Muscle layer of colon (tissue), 2 donors: ENCODE measurements around the gene APBA2.

Experiments
- H3K27ac ChIP-seq: one replicate; pipeline ENCODE4 v1.7.0; 2013; ENCODE audit warnings: low read depth, mild to moderate bottlenecking, low read length, moderate library complexity
- H3K27me3 ChIP-seq, 2 donors: one replicate each; pipeline ENCODE4 v1.7.0; 2013; ENCODE audit warnings: low read length in 2 of 2, mild to moderate bottlenecking in 2 of 2; ENCODE audit not compliant: insufficient read depth in 2 of 2, control insufficient read depth in 1 of 2
- H3K36me3 ChIP-seq: one replicate; pipeline ENCODE4 v1.7.0; 2013; ENCODE audit warnings: mild to moderate bottlenecking, low read length; ENCODE audit not compliant: insufficient read depth
- H3K4me1 ChIP-seq: one replicate; pipeline ENCODE4 v1.7.0; 2013; ENCODE audit warnings: mild to moderate bottlenecking, low read length; ENCODE audit not compliant: insufficient read depth
- H3K4me3 ChIP-seq, 2 donors: one replicate each; pipeline ENCODE4 v1.7.0; 2013; ENCODE audit warnings: low read length in 2 of 2, low read depth in 1 of 2, mild to moderate bottlenecking in 1 of 2, moderate library complexity in 1 of 2
- H3K9ac ChIP-seq: one replicate; pipeline ENCODE4 v1.7.0; 2013; ENCODE audit warnings: low read length
- H3K9me3 ChIP-seq: one replicate; pipeline ENCODE4 v1.7.0; 2013; ENCODE audit warnings: mild to moderate bottlenecking, low read length
- donor health status: abdominal sarcoma.
- donor health status: Adenocarcinoma of cecum.

APBA2 gene

DNA sequence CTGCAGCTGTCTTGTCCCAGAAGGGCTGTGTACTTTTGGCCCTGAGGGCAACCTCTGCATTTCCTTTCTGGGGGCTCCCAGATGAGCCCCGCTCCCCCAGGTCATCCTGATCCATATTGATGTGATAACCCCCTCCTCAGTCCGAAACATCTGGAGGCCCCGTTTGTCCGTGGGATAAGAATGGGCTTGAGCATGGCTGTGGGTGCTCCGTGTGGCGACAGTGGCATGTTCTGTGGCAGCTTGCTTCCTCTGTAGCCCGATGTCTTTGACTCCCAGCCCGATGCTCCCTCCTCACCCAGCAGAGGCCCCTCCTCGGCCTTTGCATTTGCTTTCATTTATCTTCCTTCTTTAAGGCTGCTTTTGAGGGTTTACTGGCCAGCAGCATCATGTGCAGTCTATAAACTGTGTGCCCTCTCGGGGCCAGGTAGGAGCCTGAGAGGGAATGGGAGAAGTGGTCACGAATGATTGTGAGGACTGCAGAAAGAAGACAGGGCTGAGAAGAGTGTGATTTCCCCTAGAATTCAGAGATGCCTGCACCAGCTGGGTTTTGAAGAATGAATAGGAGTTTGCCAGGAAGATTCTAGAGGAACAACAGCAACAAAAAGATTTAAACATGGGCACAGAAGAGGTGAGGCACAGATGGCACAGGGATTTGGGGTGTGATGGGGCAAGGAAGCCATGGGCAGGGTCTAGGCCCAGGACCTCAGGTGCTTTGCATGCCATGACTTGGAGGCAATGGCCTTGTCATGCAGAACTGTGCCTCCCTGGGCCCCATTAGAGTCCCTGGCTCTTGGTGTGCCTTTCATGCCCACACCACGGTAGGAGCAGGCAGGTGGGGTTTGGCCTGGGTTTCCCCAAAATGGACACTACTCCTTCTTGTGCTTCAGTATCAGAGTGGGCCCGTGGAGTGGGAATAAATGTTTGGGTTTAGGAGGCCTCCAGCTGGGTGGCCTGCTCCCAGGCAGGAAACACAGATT is 34.2 kb downstream of the APBA2 start:
- H3K27me3 ChIP-seq = no peaks in the 10 kb centered on the region
- H3K4me1 ChIP-seq = no peaks in the 10 kb centered on the region
- H3K9me3 ChIP-seq = no peaks in the 10 kb centered on the region
- no peak overlapping the region for H3K9ac ChIP-seq
- no peak overlapping the region for H3K27ac ChIP-seq
- H3K36me3 ChIP-seq = no peaks in the 10 kb centered on the region
- no peak overlapping the region for H3K4me3 ChIP-seq

- H3K36me3 ChIP-seq = no peaks in the 10 kb centered on the region
Measured at GRCh38 chr15:28920781-28921331, 35.1 kb downstream of the APBA2 start.

GRCh38 chr15:28921336-28921735 is 35.6 kb downstream of the APBA2 start:
- Histone ChIP-seq H3K4me3 (no peak overlapping the region), H3K4me1 (no peaks in the 10 kb centered on the region), H3K36me3 (no peaks in the 10 kb centered on the region), H3K9ac (no peak overlapping the region), H3K27me3 (no peaks in the 10 kb centered on the region), H3K27ac (no peak overlapping the region), H3K9me3 (no peaks in the 10 kb centered on the region)

More at GRCh38 chr15:28920781-28921331, 35.1 kb downstream of the APBA2 start:
- H3K4me1 ChIP-seq = no peaks in the 10 kb centered on the region
- H3K9me3 ChIP-seq = no peaks in the 10 kb centered on the region
- no peak overlapping the region for H3K27ac ChIP-seq
- no peak overlapping the region for H3K4me3 ChIP-seq
- H3K9ac ChIP-seq = no peak overlapping the region
- no peaks in the 10 kb centered on the region for H3K27me3 ChIP-seq

- Histone ChIP-seq H3K36me3 (no peaks in the 10 kb centered on the region), H3K9me3 (no peaks in the 10 kb centered on the region), H3K4me3 (no peak overlapping the region), H3K27ac (no peak overlapping the region), H3K4me1 (no peaks in the 10 kb centered on the region), H3K9ac (no peak overlapping the region), H3K27me3 (no peaks in the 10 kb centered on the region)
Measured at GRCh38 chr15:28921919-28922706, 36.3 kb downstream of the APBA2 start.

GRCh38 chr15:28922707-28923012 is 36.9 kb downstream of the APBA2 start:
- Histone ChIP-seq H3K9ac (no peak overlapping the region), H3K36me3 (no peaks in the 10 kb centered on the region), H3K4me3 (no peak overlapping the region), H3K4me1 (no peaks in the 10 kb centered on the region), H3K27ac (no peak overlapping the region), H3K27me3 (no peaks in the 10 kb centered on the region), H3K9me3 (no peaks in the 10 kb centered on the region)

GRCh38 chr15:28923726-28924280 is 38.0 kb downstream of the APBA2 start:
- Histone ChIP-seq H3K9me3 (no peaks in the 10 kb centered on the region), H3K4me3 (no peak overlapping the region), H3K4me1 (no peaks in the 10 kb centered on the region), H3K27me3 (no peaks in the 10 kb centered on the region), H3K9ac (no peak overlapping the region), H3K27ac (no peak overlapping the region), H3K36me3 (no peaks in the 10 kb centered on the region)

GRCh38 chr15:28927043-28927442 is 41.3 kb downstream of the APBA2 start:
- Histone ChIP-seq H3K27ac (no peak overlapping the region), H3K9me3 (no peaks in the 10 kb centered on the region), H3K4me3 (no peak overlapping the region), H3K36me3 (no peaks in the 10 kb centered on the region), H3K9ac (no peak overlapping the region), H3K27me3 (no peaks in the 10 kb centered on the region), H3K4me1 (no peaks in the 10 kb centered on the region)

- Histone ChIP-seq H3K4me3 (no peak overlapping the region), H3K4me1 (no peaks in the 10 kb centered on the region), H3K27ac (no peak overlapping the region), H3K27me3 (no peaks in the 10 kb centered on the region), H3K9ac (no peak overlapping the region), H3K9me3 (no peaks in the 10 kb centered on the region), H3K36me3 (no peaks in the 10 kb centered on the region)
Measured at GRCh38 chr15:28929200-28929599, 43.4 kb downstream of the APBA2 start.

DNA sequence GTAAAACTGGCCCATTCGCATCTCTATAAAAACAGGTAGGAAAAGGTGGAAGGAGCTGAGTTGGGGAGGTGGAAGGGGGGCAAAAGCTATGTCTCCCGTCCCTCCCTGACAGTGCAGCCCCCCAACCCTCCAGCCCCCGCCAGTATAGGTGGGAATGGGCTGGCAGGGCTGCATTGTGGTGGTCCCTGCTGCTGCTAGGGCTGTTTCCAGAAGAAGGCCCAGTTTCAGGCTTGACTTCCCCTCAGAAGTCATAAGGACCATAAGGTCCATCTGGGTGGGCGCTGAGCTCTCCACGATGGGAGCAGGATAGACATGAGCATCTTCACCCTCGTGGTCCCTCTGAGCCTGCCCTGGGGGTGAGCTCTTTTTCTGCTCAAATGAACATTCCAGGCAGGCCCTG is 44.2 kb downstream of the APBA2 start:
- Histone ChIP-seq H3K27ac (no peak overlapping the region), H3K9me3 (no peaks in the 10 kb centered on the region), H3K27me3 (no peaks in the 10 kb centered on the region), H3K4me3 (no peak overlapping the region), H3K9ac (no peak overlapping the region), H3K4me1 (no peaks in the 10 kb centered on the region), H3K36me3 (no peaks in the 10 kb centered on the region)

DNA sequence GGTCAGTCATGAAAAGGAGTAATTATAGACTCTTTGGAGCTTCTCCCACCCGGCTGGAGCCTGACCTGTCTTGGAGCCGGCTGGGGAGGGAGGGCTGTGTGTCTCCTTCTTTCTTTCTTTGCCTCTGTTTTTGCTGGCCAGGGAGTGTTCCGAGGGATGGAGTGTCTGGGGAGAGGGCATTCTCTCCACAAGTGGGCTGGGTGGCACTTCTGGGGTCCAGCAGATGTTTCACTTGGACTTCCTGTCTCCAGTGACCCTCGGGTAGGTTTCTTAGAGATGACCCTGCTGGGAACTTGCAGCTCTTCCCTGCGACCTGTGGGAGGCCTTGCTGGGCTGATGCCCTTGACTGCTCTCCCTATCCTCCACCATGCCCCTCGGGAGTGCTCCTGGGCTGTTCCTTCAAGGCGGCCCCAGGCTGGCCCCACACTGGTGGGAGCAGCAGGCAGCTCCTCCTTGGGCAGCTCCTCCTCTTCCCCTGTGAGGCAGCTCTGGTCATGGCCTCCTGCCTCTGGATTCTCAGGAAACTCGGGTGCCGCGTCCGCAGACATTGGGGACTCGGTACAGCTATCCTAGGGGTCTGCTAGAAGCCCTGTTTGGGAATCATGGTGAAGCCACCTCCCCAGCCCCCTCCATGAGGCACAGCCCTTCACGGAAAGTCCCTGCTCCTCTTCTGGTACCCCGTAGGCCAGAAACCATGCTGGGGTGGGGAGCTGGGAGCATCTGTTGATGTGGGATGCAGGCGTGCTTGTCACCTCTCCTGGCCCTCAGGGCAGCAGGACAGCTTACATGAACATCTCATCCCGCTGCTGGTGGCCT is 44.9 kb downstream of the APBA2 start:
- no peaks in the 10 kb centered on the region for H3K27me3 ChIP-seq
- H3K27ac ChIP-seq = no peak overlapping the region
- H3K4me3 ChIP-seq = no peak overlapping the region
- no peaks in the 10 kb centered on the region for H3K36me3 ChIP-seq
- H3K9ac ChIP-seq = no peak overlapping the region
- no peaks in the 10 kb centered on the region for H3K9me3 ChIP-seq
- H3K4me1 ChIP-seq = no peaks in the 10 kb centered on the region

DNA sequence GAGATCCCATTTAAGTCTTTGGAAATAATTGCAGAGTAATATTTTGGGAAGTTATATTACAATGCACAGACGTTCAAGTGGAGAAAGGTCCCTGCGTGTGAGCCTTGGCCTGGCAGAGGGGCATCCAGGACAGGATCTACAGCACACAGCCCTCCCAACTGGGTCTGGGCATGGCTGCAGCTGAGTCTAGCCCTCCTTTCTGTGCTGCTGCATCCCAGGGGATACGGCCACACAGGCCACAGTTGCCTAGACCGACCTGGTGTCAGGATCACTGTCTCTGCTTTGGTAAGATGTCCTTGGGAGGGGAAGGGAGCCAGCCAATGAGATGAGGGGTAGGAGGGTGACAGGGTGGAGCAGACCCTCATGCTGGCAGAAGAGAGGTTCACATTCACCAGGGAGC is 46.1 kb downstream of the APBA2 start:
- H3K4me3 ChIP-seq = no peak overlapping the region
- no peaks in the 10 kb centered on the region for H3K9me3 ChIP-seq
- H3K36me3 ChIP-seq = no peaks in the 10 kb centered on the region
- H3K4me1 ChIP-seq = no peaks in the 10 kb centered on the region
- no peaks in the 10 kb centered on the region for H3K27me3 ChIP-seq
- H3K27ac ChIP-seq = no peak overlapping the region
- no peak overlapping the region for H3K9ac ChIP-seq
